ENCODE data around the gene BCAS3. TPM values are rescaled to one million over a fixed set of nuclear protein-coding genes. Genes with fewer than 3 reads are reported as not detected.

BCAS3 gene
- total RNA-seq, 2 experiments from 2014 or later = 5.1 to 6.9 TPM

DNA sequence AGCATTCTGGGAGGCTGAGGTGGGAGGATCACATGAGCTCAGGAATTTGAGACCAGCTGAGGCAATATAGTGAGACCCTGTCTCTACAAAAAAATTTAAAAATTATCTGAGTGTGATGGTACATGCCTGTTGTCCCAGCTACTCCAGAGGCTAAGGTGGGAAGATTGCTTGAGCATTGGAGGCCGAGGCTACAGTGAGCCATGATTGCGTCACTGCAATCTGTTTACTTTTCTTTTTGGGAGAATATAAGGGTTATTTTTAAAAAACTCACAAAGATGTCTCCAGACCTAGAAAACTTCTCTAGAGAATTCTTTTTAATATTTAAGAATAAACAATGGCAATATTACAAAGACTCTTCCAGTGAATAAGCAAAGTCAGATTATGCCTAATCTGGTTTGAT is 226.9 kb downstream of the BCAS3 start:
- Mint-ChIP-seq H3K36me3 (ENCODE audit: low read depth) (no peaks in the 10 kb centered on the region), H3K27me3 (no peaks in the 10 kb centered on the region), H3K9me3 (no peaks in the 10 kb centered on the region), H3K4me1 (ENCODE audit: low read depth) (no peaks in the 10 kb centered on the region), H3K4me3 (no peak overlapping the region), H3K27ac (no peak overlapping the region)
- POLR2A ChIA-PET = no interaction called here
- TF ChIP-seq, protein P1, sequence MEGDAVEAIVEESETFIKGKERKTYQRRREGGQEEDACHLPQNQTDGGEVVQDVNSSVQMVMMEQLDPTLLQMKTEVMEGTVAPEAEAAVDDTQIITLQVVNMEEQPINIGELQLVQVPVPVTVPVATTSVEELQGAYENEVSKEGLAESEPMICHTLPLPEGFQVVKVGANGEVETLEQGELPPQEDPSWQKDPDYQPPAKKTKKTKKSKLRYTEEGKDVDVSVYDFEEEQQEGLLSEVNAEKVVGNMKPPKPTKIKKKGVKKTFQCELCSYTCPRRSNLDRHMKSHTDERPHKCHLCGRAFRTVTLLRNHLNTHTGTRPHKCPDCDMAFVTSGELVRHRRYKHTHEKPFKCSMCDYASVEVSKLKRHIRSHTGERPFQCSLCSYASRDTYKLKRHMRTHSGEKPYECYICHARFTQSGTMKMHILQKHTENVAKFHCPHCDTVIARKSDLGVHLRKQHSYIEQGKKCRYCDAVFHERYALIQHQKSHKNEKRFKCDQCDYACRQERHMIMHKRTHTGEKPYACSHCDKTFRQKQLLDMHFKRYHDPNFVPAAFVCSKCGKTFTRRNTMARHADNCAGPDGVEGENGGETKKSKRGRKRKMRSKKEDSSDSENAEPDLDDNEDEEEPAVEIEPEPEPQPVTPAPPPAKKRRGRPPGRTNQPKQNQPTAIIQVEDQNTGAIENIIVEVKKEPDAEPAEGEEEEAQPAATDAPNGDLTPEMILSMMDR (IDR thresholded peaks at IDR 0.05) = no peak
- ATAC-seq (no peak), DNase-seq (no peak)
- CTCF ChIA-PET = no interaction called here
- intact Hi-C loops (cut with micrococcal nuclease) = no loop called here

DNA sequence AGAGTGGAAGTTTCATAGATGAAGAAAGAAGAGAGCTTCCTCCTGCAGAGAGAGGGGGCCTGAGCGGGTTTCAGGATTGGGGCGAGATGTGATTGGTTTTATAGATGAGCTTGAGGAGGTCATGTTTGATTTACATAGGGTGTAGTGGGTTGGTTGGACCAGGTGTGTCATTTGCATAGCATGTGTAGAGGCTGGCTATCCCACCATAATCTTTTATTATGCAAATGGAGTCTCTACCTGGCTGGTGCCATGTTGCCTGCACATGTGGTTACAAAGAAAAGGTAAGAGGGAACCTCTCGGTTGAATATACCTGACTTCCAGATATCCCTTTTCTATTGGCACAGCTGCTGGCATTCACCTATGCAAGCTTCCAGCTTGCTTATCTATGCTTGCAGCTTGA is 228.1 kb downstream of the BCAS3 start:
- ATAC-seq (no peak), DNase-seq (no peak)
- H3K27me3 Mint-ChIP-seq = no peaks in the 10 kb centered on the region
- CTCF ChIA-PET = no interaction called here
- POLR2A ChIA-PET = no interaction called here
- H3K9me3 Mint-ChIP-seq = no peaks in the 10 kb centered on the region
- TF ChIP-seq, protein P1 (IDR thresholded peaks at IDR 0.05) = no peak
- intact Hi-C loops (cut with micrococcal nuclease) = no loop called here
- H3K4me1 Mint-ChIP-seq (ENCODE audit: low read depth) = no peaks in the 10 kb centered on the region
- H3K4me3 Mint-ChIP-seq = no peak overlapping the region
- no peaks in the 10 kb centered on the region for H3K36me3 Mint-ChIP-seq (ENCODE audit: low read depth)
- no peak overlapping the region for H3K27ac Mint-ChIP-seq

DNA sequence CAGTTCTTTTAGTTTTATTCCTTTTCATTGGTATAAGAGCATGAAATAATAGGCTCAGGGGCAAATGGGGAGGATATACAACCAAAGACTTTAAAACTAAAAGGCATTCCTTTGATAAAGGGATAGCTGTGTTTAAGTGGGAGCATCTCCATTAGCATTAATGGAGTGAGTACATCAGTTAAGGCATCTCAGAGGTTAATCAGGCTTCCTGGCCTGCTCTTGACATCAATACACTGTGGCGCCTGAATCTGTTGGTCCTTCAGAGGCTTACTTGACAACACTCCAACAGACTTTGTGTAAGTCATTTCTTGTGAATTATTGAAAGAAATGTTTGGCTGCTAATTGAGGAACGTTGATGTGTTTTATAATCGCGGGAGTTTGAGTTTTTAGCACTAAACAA is 230.7 kb downstream of the BCAS3 start:
- POLR2A ChIA-PET = no interaction called here
- ATAC-seq = no peak

DNA sequence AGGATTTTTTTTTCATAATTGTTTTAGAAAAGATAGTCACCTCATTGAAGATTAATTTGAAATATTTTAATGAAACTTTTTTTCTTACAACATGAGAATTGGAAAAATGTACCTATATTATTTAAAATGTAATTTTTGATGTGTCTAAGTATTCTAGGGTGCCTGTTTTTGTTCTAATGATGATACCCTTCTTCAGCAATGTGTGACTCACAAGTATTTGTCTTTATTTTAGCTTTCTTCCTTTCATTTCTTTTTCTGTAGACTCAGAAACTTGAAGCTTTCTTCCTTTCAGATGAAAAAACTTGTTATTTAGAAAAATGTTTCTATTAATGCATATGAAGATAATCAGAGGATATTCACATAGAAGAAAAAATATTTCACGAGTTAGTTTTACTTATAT is 231.8 kb downstream of the BCAS3 start:
- TF ChIP-seq, protein P1 (IDR thresholded peaks at IDR 0.05) = no peak
- no peak for DNase-seq
- CTCF ChIA-PET = no interaction called here
- Mint-ChIP-seq H3K36me3 (ENCODE audit: low read depth) (no peaks in the 10 kb centered on the region), H3K4me1 (ENCODE audit: low read depth) (no peaks in the 10 kb centered on the region), H3K27me3 (no peaks in the 10 kb centered on the region), H3K4me3 (no peak overlapping the region), H3K9me3 (no peaks in the 10 kb centered on the region), H3K27ac (no peak overlapping the region)
- intact Hi-C loops (cut with micrococcal nuclease) = no loop called here
- POLR2A ChIA-PET = interaction anchor here (0.8 kb wide), 1 partner anchor 11 kb away, joined by 5 read pairs; no protein-coding TSS in a partner anchor
- ATAC-seq = no peak

More for the DNA sequence above, 230.7 kb downstream of the BCAS3 start:
- Mint-ChIP-seq H3K36me3 (ENCODE audit: low read depth) (no peaks in the 10 kb centered on the region), H3K9me3 (no peaks in the 10 kb centered on the region), H3K27me3 (no peaks in the 10 kb centered on the region), H3K4me1 (ENCODE audit: low read depth) (no peaks in the 10 kb centered on the region), H3K4me3 (no peak overlapping the region), H3K27ac (no peak overlapping the region)
- TF ChIP-seq, protein P1 (IDR thresholded peaks at IDR 0.05) = no peak
- DNase-seq = no peak
- intact Hi-C loops (cut with micrococcal nuclease) = no loop called here
- CTCF ChIA-PET = no interaction called here

DNA sequence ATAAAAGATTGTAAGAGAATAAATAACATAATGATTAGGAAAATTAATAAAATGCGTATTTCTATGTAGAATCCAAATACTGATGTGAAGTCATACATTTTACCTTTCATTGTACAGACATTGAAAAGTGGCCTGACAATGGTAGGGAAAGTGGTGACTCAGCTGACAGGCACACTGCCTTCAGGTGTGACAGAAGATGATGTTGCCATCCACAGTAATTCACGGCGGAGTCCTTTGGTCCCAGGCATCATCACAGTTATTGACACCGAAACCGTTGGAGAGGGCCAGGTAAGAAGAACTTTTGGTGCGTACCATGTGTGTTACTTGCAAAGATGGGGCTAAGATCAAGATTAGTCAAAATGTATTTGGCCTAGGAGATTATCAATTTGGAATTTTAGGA is 232.8 kb downstream of the BCAS3 start:
- DNase-seq (no peak), ATAC-seq (no peak)
- intact Hi-C loops (cut with micrococcal nuclease) = no loop called here
- H3K27me3 Mint-ChIP-seq = no peaks in the 10 kb centered on the region
- TF ChIP-seq, protein P1 (IDR thresholded peaks at IDR 0.05) = no peak
- ChIA-PET POLR2A (no interaction called here), CTCF (no interaction called here)
- no peaks in the 10 kb centered on the region for H3K36me3 Mint-ChIP-seq (ENCODE audit: low read depth)
- no peak overlapping the region for H3K4me3 Mint-ChIP-seq
- H3K4me1 Mint-ChIP-seq (ENCODE audit: low read depth) = no peaks in the 10 kb centered on the region
- peaks cover 3% of the 10 kb centered on the region for H3K9me3 Mint-ChIP-seq
- H3K27ac Mint-ChIP-seq = no peak overlapping the region

All from activated CD8-positive, alpha-beta T cell treated with anti-CD3 and anti-CD28 coated beads for 36 hours (primary cell).